GM19467 (cell line): ENCODE measurements around the gene MALRD1.
"Not testable (repeated sequence)": the region's sequence is repeated elsewhere in the genome, so short reads cannot be mapped to it uniquely, and the experiment has no call there.

ENCODE experiments used
- ATAC-seq: cut with Tn5 transposase; IDR thresholded peaks from one replicate; pipeline ENCODE4 v1.9.1; 2021; ENCODE audit warnings: mild to moderate bottlenecking, moderate library complexity; ENCODE audit not compliant: unreplicated experiment

The MALRD1 gene

GRCh38 chr10:19701427-19702052, 652.9 kb downstream of the MALRD1 start:
- no peak for ATAC-seq

GRCh38 chr10:19702215-19702614, 653.6 kb downstream of the MALRD1 start:
- no peak for ATAC-seq

- no peak for ATAC-seq
Measured at GRCh38 chr10:19704544-19704943, 655.9 kb downstream of the MALRD1 start.

GRCh38 chr10:19705250-19705649, 656.6 kb downstream of the MALRD1 start:
- no peak for ATAC-seq

GRCh38 chr10:19706904-19707303, 658.3 kb downstream of the MALRD1 start:
- no peak for ATAC-seq

GRCh38 chr10:19707376-19707775, 658.8 kb downstream of the MALRD1 start:
- no peak for ATAC-seq

GRCh38 chr10:19708031-19708430, 659.4 kb downstream of the MALRD1 start:
- ATAC-seq = no peak

GRCh38 chr10:19710600-19710999, 662.0 kb downstream of the MALRD1 start:
- ATAC-seq = no peak

- no peak for ATAC-seq
Measured at GRCh38 chr10:19713159-19713558, 664.6 kb downstream of the MALRD1 start.

GRCh38 chr10:19713800-19714525, 665.4 kb downstream of the MALRD1 start:
- ATAC-seq = no peak

GRCh38 chr10:19719284-19719683, 670.7 kb downstream of the MALRD1 start:
- ATAC-seq = no peak

- ATAC-seq = no peak
Measured at GRCh38 chr10:19724287-19724686, 675.7 kb downstream of the MALRD1 start.

- ATAC-seq = no peak
Measured at GRCh38 chr10:19728376-19728775, 679.8 kb downstream of the MALRD1 start.

GRCh38 chr10:19728964-19729363, 680.4 kb downstream of the MALRD1 start:
- ATAC-seq = no peak

GRCh38 chr10:19730167-19730906, 681.7 kb downstream of the MALRD1 start:
- ATAC-seq = no peak

GRCh38 chr10:19730907-19731217, 682.3 kb downstream of the MALRD1 start:
- no peak for ATAC-seq

GRCh38 chr10:19731560-19731959, 683.0 kb downstream of the MALRD1 start:
- ATAC-seq = no peak

GRCh38 chr10:19738440-19738839, 689.8 kb downstream of the MALRD1 start:
- ATAC-seq = no peak

GRCh38 chr10:19739232-19739631, 690.6 kb downstream of the MALRD1 start:
- not testable (repeated sequence) for ATAC-seq

- ATAC-seq = not testable (repeated sequence)
Measured at GRCh38 chr10:19742144-19742543, 693.5 kb downstream of the MALRD1 start.

GRCh38 chr10:19745672-19746071, 697.1 kb downstream of the MALRD1 start:
- ATAC-seq = no peak

- ATAC-seq = no peak
Measured at GRCh38 chr10:19749185-19749729, 700.7 kb downstream of the MALRD1 start.
